ENCODE data around the gene DUSP8.

GRCh38 chr11:1533342-1533725 lies 38.7 kb downstream of the DUSP8 start:
- TF ChIP-seq CTCF (IDR thresholded peaks at IDR 0.05) (no peak), EZH2 (IDR thresholded peaks at IDR 0.05; ENCODE audit: borderline replicate concordance, insufficient read depth, low read depth, low read length, poor library complexity, severe bottlenecking) (no peak)

Measured in B cell (primary cell).